GM21360 (cell line): ENCODE measurements around the gene F10.
"Not testable (repeated sequence)": the region's sequence is repeated elsewhere in the genome, so short reads cannot be mapped to it uniquely, and the experiment has no call there.

Experiments
- ATAC-seq: cut with Tn5 transposase; IDR thresholded peaks from one replicate; pipeline ENCODE4 v1.9.1; 2021; ENCODE audit warnings: mild to moderate bottlenecking, moderate library complexity; ENCODE audit not compliant: unreplicated experiment

F10 gene

GRCh38 chr13:113150550-113151365 is 28.2 kb downstream of the F10 start:
- ATAC-seq = no peak

GRCh38 chr13:113151745-113152690 is 29.4 kb downstream of the F10 start:
- no peak for ATAC-seq

GRCh38 chr13:113152691-113152983 is 30.0 kb downstream of the F10 start:
- no peak for ATAC-seq

GRCh38 chr13:113152984-113153809 is 30.6 kb downstream of the F10 start:
- no peak for ATAC-seq

GRCh38 chr13:113153810-113154748 is 31.5 kb downstream of the F10 start:
- peak; percentile 60 for ATAC-seq

GRCh38 chr13:113155201-113155600 is 32.6 kb downstream of the F10 start:
- ATAC-seq = no peak

- ATAC-seq = no peak
Observed at GRCh38 chr13:113155982-113156655, 33.5 kb downstream of the F10 start.

GRCh38 chr13:113157206-113157928 is 34.8 kb downstream of the F10 start:
- no peak for ATAC-seq

GRCh38 chr13:113157929-113158747 is 35.5 kb downstream of the F10 start, which contains the start of gene PROZ:
TSS of gene PROZ (plus strand) at chr13:113158648. CDS start at chr13:113158661, 13 bp downstream.
- no peak for ATAC-seq

GRCh38 chr13:113158946-113159345 is 36.3 kb downstream of the F10 start:
- no peak for ATAC-seq

- ATAC-seq = no peak
Observed at GRCh38 chr13:113159701-113160100, 37.1 kb downstream of the F10 start.

- no peak for ATAC-seq
Observed at GRCh38 chr13:113160983-113161382, 38.4 kb downstream of the F10 start.

- ATAC-seq = no peak
Observed at GRCh38 chr13:113161433-113161832, 38.8 kb downstream of the F10 start.

GRCh38 chr13:113161975-113162374 is 39.4 kb downstream of the F10 start:
- ATAC-seq = not testable (repeated sequence)

GRCh38 chr13:113162783-113163685 is 40.4 kb downstream of the F10 start:
- no peak for ATAC-seq

- no peak for ATAC-seq
Observed at GRCh38 chr13:113164492-113164891, 41.9 kb downstream of the F10 start.

- ATAC-seq = no peak
Observed at GRCh38 chr13:113166266-113166665, 43.7 kb downstream of the F10 start.
